ENCODE results near the gene GMNN. TPM values are rescaled to one million over a fixed set of nuclear protein-coding genes. Genes with fewer than 3 reads are reported as not detected.

GMNN gene
- polyA plus RNA-seq, 3 donors: 2.6 to 5.2 (median 2.9) TPM

DNA sequence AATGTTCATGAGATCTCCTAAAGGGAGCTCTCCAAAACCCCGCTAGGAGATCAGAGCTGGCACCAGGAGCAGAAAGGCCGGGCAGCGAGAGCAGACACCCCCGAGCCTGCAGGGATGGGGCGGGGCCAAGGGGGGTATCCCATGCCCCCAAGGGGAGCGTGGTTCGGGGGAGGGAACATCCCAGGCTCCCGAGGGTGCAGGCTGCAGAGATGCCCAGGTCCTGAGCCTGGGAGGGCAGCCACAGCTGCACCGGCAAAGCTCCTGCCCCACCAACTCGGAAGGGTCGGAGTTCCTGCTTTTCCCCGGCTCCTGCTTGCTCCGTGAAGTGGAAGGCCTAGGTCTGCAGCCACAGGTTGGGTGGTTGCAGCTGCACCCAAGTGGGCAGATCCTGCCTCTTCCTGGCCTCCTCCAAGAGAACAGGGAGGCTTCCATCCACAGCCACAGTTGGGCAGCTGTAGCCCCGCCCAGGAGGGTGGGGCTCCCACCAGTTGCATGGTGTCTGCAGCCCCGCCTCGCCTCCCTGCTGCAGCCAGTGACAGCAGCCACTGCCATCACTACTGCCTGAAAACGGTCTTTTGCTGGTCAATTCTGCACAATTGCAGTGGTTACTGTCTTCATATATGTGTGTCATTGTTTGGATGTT is 13.4 kb upstream of the GMNN start:
- no peak for TF ChIP-seq CTCF (IDR thresholded peaks at IDR 0.05)
- DNase-seq: no peak
- no peaks in the 10 kb centered on the region for H3K9me3 ChIP-seq (replicated peaks in 1 of 2; ENCODE audit: control insufficient read depth in 1 of 2, insufficient read depth in 1 of 2, low read length in 2 of 2)
- no peak overlapping the region for H3K4me2 ChIP-seq (replicated peaks; ENCODE audit: extremely low read depth, low read length, poor library complexity, severe bottlenecking)
- Mint-ChIP-seq H3K4me3 (no peak overlapping the region), H3K36me3 (peaks cover 0 to 2% of the 10 kb centered on the region in 2 donors), H3K9me3 (no peaks in the 10 kb centered on the region), H3K27me3 (ENCODE audit: low read depth in 3 of 3) (peaks cover 0 to 2% (median 0%) of the 10 kb centered on the region in 3 donors), H3K4me1 (peaks cover 17% of the 10 kb centered on the region), H3K27ac (no peak overlapping the region)
- H3K36me3 ChIP-seq (replicated peaks in 1 of 2; ENCODE audit: control insufficient read depth in 1 of 2, insufficient read depth in 2 of 2, low read length in 2 of 2): no peaks in the 10 kb centered on the region
- no peak overlapping the region for H3K27ac ChIP-seq (ENCODE audit: low read depth in 1 of 2, low read length in 2 of 2)
- intact Hi-C loops (cut with micrococcal nuclease): loop anchor here in 1 of 2 donors (5.0 kb wide), 1 partner anchor 34 kb away; no protein-coding TSS in a partner anchor
- H3K4me3 ChIP-seq (replicated peaks in 1 of 3; ENCODE audit: low read depth in 2 of 3, low read length in 3 of 3): no peak overlapping the region
- H3K27me3 ChIP-seq (ENCODE audit: control insufficient read depth in 2 of 2, insufficient read depth in 2 of 2, low read length in 2 of 2): no peaks in the 10 kb centered on the region
- H4K20me1 ChIP-seq (ENCODE audit: insufficient read depth, low read length): no peaks in the 10 kb centered on the region
- peaks cover 15 to 23% of the 10 kb centered on the region in 2 donors for H3K4me1 ChIP-seq (ENCODE audit: control insufficient read depth in 1 of 2, insufficient read depth in 2 of 2, low read length in 2 of 2)
- WGBS (ENCODE audit: insufficient coverage): 96% methylated on average over 14 of the region's 17 CpGs
- H2AFZ ChIP-seq (ENCODE audit: insufficient read depth, low read depth, low read length, poor library complexity, severe bottlenecking): peak overlapping the region; percentile 17
- H3K9ac ChIP-seq (ENCODE audit: insufficient read depth, low read length, poor library complexity, severe bottlenecking): no peak overlapping the region
- no peaks in the 10 kb centered on the region for H3K79me2 ChIP-seq (ENCODE audit: insufficient read depth, low read length)

DNA sequence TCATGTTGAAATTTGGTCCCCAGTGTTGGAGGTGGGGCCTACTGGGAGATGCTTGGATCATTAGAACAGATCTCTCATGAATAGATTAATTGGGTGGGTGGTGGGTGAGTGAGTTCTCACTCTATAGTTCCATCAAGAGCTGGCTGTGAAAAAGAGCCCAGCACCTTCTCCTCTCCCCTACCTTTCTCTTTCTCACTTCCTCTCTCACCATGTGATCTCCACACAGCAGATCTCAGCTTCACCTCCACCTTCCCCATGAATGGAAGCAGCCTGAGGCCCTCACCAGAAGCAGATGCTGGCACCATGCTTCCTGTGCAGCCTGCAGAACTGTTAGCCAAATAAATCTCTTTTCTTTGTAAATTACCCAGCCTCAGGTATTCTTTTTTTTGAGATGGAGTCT is 12.9 kb upstream of the GMNN start:
- H3K36me3 Mint-ChIP-seq: peaks cover 0 to 2% of the 10 kb centered on the region in 2 donors
- Histone ChIP-seq H3K4me1 (ENCODE audit: control insufficient read depth in 1 of 2, insufficient read depth in 2 of 2, low read length in 2 of 2) (peaks cover 15 to 23% of the 10 kb centered on the region in 2 donors), H3K79me2 (ENCODE audit: insufficient read depth, low read length) (no peaks in the 10 kb centered on the region), H2AFZ (ENCODE audit: insufficient read depth, low read depth, low read length, poor library complexity, severe bottlenecking) (no peak overlapping the region), H3K36me3 (replicated peaks in 1 of 2; ENCODE audit: control insufficient read depth in 1 of 2, insufficient read depth in 2 of 2, low read length in 2 of 2) (no peaks in the 10 kb centered on the region), H3K4me2 (replicated peaks; ENCODE audit: extremely low read depth, low read length, poor library complexity, severe bottlenecking) (no peak overlapping the region), H3K27ac (ENCODE audit: low read depth in 1 of 2, low read length in 2 of 2) (no peak overlapping the region), H3K27me3 (ENCODE audit: control insufficient read depth in 2 of 2, insufficient read depth in 2 of 2, low read length in 2 of 2) (no peaks in the 10 kb centered on the region), H3K9me3 (replicated peaks in 1 of 2; ENCODE audit: control insufficient read depth in 1 of 2, insufficient read depth in 1 of 2, low read length in 2 of 2) (no peaks in the 10 kb centered on the region), H3K4me3 (replicated peaks in 1 of 3; ENCODE audit: low read depth in 2 of 3, low read length in 3 of 3) (no peak overlapping the region), H3K9ac (ENCODE audit: insufficient read depth, low read length, poor library complexity, severe bottlenecking) (no peak overlapping the region), H4K20me1 (ENCODE audit: insufficient read depth, low read length) (no peaks in the 10 kb centered on the region)
- peaks cover 0 to 2% (median 0%) of the 10 kb centered on the region in 3 donors for H3K27me3 Mint-ChIP-seq (ENCODE audit: low read depth in 3 of 3)
- no peak overlapping the region for H3K27ac Mint-ChIP-seq
- no peak overlapping the region for H3K4me3 Mint-ChIP-seq
- H3K4me1 Mint-ChIP-seq: peaks cover 17% of the 10 kb centered on the region
- no peak for TF ChIP-seq CTCF (IDR thresholded peaks at IDR 0.05)
- no peak for DNase-seq
- no peaks in the 10 kb centered on the region for H3K9me3 Mint-ChIP-seq
- intact Hi-C loops (cut with micrococcal nuclease): loop anchor here in 1 of 2 donors (5.0 kb wide), 1 partner anchor 35 kb away; no protein-coding TSS in a partner anchor

Measured in CD14-positive monocyte (primary cell).